Activated CD4-positive, alpha-beta T cell treated with anti-CD3 and anti-CD28 coated beads, Interleukin-10, Interleukin-2, amounts not matched to agents 100 ng/mL and 50 ng/mL, durations not matched to agents 16 hours and 8 hours (primary cell): ENCODE data around the gene EMD.
"Not testable (repeated sequence)": the region's sequence is repeated elsewhere in the genome, so short reads cannot be mapped to it uniquely, and the experiment has no call there.

Source experiments
- DNase-seq: peaks from one replicate; pipeline ENCODE4 v3.0.0-alpha.2; 2020

EMD gene

GRCh38 chrX:154397888-154398667, 19.0 kb downstream of the EMD start, which contains the start of gene RPL10:
TSS of gene RPL10 (plus strand) at chrX:154398377. CDS start at chrX:154398520, 143 bp downstream.
- peak; percentile 97 for DNase-seq

- DNase-seq = peak; percentile 86
These were observed 19.8 kb downstream of the EMD start for GRCh38 chrX:154398668-154399526.

GRCh38 chrX:154399527-154400368, 20.7 kb downstream of the EMD start:
- peak; percentile 43 for DNase-seq

GRCh38 chrX:154400369-154400817, 21.3 kb downstream of the EMD start:
- not testable (repeated sequence) for DNase-seq

GRCh38 chrX:154401045-154401799, 22.1 kb downstream of the EMD start:
- DNase-seq = peak; percentile 50

GRCh38 chrX:154401918-154402621, 23.0 kb downstream of the EMD start:
- DNase-seq = peak; percentile 34

GRCh38 chrX:154402622-154403127, 23.6 kb downstream of the EMD start:
- no peak for DNase-seq

- no peak for DNase-seq
These were observed 24.1 kb downstream of the EMD start for GRCh38 chrX:154403192-154403591.

GRCh38 chrX:154403858-154404257, 24.8 kb downstream of the EMD start:
- no peak for DNase-seq

- DNase-seq = no peak
These were observed 25.6 kb downstream of the EMD start for GRCh38 chrX:154404625-154405192.

- DNase-seq = no peak
These were observed 29.6 kb downstream of the EMD start for GRCh38 chrX:154408659-154409221.

- peak; percentile 53 for DNase-seq
These were observed 30.3 kb downstream of the EMD start, which contains the start of gene DNASE1L1 for GRCh38 chrX:154409222-154409871. TSS of gene DNASE1L1 (minus strand) at chrX:154409254. CDS start at chrX:154405568, 3,686 bp downstream.

GRCh38 chrX:154411981-154412340, 32.9 kb downstream of the EMD start:
- DNase-seq = peak; percentile 73

- peak; percentile 63 for DNase-seq
These were observed 33.4 kb downstream of the EMD start for GRCh38 chrX:154412468-154412867.

GRCh38 chrX:154413142-154413541, 34.0 kb downstream of the EMD start:
- DNase-seq = no peak

GRCh38 chrX:154417157-154417556, 38.1 kb downstream of the EMD start:
- DNase-seq = no peak

- no peak for DNase-seq
These were observed 40.1 kb downstream of the EMD start for GRCh38 chrX:154419189-154419588.

GRCh38 chrX:154419688-154420401, 40.8 kb downstream of the EMD start:
- DNase-seq = no peak

- no peak for DNase-seq
These were observed 41.3 kb downstream of the EMD start for GRCh38 chrX:154420402-154420756.
